Hepatocyte (in vitro differentiated cells): Measurements from ENCODE around the gene PPIF.

ENCODE experiments used
- CTCF ChIP-seq: fragments of 200-600 bp; sonication (generic); IDR thresholded peaks from 2 replicates; pipeline ENCODE4 v1.5.1; 2016; ENCODE audit warnings: antibody characterized with exemption, mild to moderate bottlenecking; ENCODE audit not compliant: poor library complexity
- EZH2 ChIP-seq: fragments of 200-600 bp; sonication (generic); IDR thresholded peaks from 2 replicates; pipeline ENCODE4 v1.6.1; 2016; ENCODE audit warnings: antibody characterized with exemption, mild to moderate bottlenecking, borderline replicate concordance
- EZH2phosphoT487 ChIP-seq: fragments of 200-600 bp; sonication (generic); IDR thresholded peaks from one replicate; pipeline ENCODE4 v1.6.1; 2018; ENCODE audit warnings: antibody characterized with exemption, mild to moderate bottlenecking, low read depth, moderate library complexity; ENCODE audit not compliant: unreplicated experiment, severe bottlenecking

- TF ChIP-seq CTCF (no peak), EZH2 (no peak), EZH2phosphoT487 (no peak)
Measured at GRCh38 chr10:79379512-79380124, 32.3 kb downstream of the PPIF start.
